NCI-H1417 treated with DMSO at 0.1 percent for 48 hours (cell line): Measurements from ENCODE around the gene TBC1D19.
"Not testable (repeated sequence)": the region's sequence is repeated elsewhere in the genome, so short reads cannot be mapped to it uniquely, and the experiment has no call there.

Experiments used
- DNase-seq: peaks from one replicate; lab custom pipeline; 2025; lab: John Stamatoyannopoulos, UW

The TBC1D19 gene

GRCh38 chr4:26685250-26685649 is 101.4 kb downstream of the TBC1D19 start:
- no peak for DNase-seq

GRCh38 chr4:26687728-26688127 is 103.8 kb downstream of the TBC1D19 start:
- no peak for DNase-seq

- no peak for DNase-seq
These were observed 106.6 kb downstream of the TBC1D19 start for GRCh38 chr4:26690506-26690905.

DNA sequence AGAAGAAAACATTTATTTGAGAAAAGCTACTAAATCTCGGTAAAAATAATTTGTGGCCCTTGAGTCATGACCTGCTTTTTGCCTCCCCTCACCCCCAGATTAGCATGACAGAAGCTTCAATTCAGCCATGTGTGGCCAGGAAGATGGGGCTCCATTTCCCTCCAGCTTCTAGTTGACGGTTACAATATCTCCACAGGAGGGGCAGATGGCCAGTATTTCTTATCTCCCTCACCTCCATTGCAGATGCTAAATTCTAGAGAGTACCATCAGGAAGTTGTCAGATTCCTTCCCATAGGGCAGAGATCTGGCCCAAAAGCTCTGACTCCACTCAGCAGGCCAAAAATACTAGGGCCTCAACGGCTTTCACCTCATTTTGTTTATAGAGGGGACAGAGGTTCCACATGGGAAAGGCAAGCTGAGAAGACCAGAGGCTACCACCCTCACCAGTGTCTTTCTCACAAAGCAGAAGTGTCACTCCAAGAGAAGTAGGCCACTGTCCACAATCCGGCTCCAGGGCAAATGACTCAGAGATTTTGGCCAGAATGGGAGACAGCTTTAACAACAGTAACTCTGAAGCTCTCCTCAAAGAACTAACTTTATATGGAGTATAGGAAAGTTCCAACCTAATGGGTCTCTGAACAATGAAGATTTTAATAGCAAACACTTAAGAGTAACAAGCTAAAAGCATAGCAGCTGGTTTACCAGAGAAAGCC is 108.3 kb downstream of the TBC1D19 start:
- no peak for DNase-seq

DNA sequence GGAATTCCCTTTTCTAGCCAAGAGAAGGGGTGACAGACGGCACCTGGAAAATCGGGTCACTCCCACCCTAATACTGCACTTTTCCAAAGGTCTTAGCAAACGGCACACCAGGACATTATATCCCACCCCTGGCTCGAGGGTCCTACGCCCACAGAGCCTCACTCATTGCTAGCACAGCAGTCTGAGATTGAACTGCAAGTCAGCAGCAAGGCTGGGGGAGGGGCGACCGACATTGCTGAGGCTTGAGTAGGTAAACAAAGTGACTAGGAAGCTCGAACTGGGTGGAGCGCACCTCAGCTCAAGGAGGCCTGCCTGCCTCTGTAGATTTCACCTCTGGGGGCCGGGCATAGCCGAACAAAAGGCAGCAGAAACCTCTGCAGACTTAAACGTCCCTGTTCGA is 110.2 kb downstream of the TBC1D19 start:
- DNase-seq, result not testable (repeated sequence)

- no peak for DNase-seq
These were observed 116.2 kb downstream of the TBC1D19 start for GRCh38 chr4:26700110-26700509.

- no peak for DNase-seq
These were observed 117.2 kb downstream of the TBC1D19 start for GRCh38 chr4:26701095-26701494.

DNA sequence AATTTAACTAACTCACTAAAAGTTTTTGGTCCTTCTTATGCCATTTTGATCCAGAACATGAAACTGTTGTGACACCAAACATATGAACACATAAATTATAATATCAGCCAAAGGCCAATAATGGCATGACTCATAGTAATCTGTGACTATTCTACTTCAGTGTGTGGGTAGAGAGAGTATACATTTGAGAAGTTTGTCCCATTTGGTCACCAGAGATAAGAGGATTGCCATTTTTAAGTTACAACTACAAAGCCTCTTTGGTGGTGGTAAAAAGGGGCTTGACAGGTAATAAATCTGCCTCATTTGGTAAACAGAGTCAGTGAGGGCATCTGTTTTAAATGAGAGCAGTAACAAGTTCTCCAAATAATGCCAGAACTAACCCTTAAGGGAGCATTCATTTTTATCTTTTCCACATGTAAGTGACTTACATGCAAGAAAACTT is 117.9 kb downstream of the TBC1D19 start:
- DNase-seq, result no peak

GRCh38 chr4:26707342-26707741 is 123.5 kb downstream of the TBC1D19 start:
- no peak for DNase-seq

GRCh38 chr4:26709246-26709645 is 125.4 kb downstream of the TBC1D19 start:
- DNase-seq, result no peak

GRCh38 chr4:26713563-26714151 is 129.8 kb downstream of the TBC1D19 start:
- DNase-seq, result no peak

- no peak for DNase-seq
These were observed 131.9 kb downstream of the TBC1D19 start for GRCh38 chr4:26715636-26716242.

GRCh38 chr4:26717332-26717731 is 133.4 kb downstream of the TBC1D19 start:
- DNase-seq, result no peak

DNA sequence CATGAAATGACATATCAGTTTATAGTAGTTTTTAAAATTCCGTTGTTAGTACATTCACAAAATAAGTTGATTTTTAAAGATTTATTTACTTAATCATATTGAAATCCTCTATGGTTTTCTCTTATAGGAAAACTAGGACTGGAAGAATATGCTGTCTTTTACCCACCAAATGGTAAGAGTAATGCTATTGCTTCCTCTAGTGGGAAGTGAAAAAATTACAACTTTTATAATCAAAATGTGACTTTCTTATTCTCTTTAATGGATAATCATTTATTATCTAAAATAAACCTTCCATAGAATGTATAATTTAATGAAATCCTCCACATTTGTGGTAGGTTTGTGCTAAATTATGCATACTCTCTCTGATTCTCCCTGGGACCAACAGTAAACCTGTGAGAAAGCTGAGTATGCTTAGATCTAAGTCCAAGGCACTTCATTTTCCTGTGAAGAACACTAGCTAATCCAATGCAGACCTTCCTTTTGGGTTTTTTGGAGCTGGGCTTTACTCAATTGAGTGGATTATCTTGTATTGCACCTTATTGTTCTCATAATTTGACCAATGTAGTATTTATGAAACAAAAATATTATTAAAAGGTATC is 136.2 kb downstream of the TBC1D19 start:
- no peak for DNase-seq

DNA sequence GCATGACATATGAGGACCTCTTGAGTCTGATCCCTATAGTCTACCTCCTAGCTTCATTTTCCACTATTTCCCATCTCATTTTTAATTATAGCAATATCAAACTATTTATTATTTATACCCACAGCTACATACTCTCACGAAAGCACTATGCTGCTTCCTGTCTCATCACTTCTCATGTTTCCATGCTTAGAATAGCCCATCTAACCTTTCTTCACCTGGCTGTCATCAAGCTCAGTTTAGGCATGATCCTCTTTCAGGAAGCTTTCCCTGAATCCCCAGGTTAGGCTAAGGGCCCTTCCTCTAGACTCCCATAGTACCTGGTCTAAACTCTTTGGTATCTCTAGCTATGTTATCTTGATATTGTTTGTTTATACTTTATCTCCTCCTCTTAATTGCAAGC is 137.8 kb downstream of the TBC1D19 start:
- DNase-seq, result no peak

- no peak for DNase-seq
These were observed 139.3 kb downstream of the TBC1D19 start for GRCh38 chr4:26723216-26723615.

DNA sequence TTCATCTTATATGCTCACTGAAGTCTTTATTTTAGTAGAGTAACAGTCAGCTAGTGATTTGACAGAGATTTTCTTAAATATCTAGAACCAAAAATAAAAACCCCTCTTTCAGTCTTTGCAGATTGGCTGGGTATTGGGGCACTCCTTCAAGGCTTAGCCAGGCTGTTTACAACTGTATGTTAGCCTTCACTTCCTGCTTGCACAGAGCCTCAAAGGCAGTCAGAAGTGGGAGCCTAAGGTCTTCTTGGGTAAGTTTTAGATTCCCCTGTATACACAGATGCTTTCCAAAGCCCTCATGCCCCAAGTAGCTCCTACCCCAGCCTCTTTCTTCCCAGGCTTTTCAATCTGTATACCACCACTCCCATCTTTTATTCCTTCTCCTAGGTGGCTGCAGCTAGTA is 140.7 kb downstream of the TBC1D19 start:
- DNase-seq, result no peak

- DNase-seq, result no peak
These were observed 142.9 kb downstream of the TBC1D19 start for GRCh38 chr4:26726655-26727387.

DNA sequence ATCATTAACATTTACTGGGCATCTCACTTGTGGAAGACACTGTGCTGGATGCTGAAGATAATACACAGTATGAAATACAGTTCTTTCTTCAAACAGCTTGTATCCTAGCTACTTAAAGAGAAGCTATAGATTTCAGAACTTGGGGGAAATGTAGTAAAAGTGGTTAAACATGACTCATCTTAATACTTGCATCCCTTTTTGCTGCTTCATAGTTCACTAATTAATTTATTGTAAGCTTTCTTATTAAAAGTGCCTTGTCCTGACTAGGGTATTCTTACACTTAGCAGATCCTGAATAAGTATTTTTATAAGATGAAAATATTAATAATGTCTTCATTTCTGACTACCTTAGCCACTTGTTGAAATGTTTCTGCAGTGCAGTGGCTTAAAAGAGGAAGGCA is 144.0 kb downstream of the TBC1D19 start:
- DNase-seq, result no peak

GRCh38 chr4:26729027-26729426 is 145.1 kb downstream of the TBC1D19 start:
- DNase-seq, result no peak

DNA sequence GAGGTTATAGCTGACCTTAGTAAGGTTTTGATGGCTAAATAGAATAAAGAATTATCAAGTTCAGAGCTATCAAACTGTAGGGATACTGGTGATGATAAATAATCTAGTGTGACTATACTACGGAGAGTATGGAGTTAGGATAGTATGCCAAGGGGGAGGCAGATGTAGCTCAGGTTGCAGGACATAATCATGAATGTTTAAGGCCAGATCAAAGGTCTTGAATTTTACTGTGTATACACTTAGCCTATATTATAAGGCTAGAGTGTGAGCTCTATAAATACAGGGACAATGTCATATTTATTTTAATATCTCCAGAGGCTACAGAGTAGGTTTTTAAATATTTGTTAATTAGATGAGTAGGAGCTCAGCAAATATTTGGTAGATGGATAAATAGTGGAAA is 145.7 kb downstream of the TBC1D19 start:
- DNase-seq, result no peak

DNA sequence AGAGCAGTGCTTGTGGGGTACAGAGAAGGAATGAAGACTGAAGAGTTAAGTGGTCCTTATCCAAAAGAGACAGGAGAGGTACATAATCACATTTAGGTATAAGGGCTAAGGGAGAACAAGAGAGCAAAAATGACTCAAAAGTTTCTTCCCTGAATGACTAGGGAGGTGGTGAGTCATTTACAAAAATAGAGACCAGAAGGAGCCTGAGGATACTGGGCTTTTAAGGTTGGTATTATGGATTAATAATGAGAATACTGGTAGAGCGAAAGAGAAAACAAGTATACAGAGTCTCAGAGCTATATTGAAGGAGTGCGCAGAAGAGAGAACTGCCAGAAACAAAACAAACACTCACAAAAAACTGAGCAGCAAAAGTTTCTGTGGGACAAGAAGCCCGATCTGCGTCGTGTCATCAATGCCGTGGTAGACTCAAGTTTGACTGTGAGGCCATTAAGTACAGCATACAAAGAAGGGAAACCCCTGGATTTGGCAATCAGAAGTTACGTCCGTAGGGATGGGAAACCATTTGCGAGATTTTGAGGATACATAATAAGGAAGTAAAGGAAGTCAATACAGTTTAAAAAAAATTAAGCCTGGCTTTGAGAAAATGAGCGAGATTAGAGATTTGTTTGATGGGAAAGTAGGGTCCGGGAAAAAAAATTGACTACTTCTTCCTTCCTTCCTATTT is 147.6 kb downstream of the TBC1D19 start:
- DNase-seq, result no peak
